AG09319 (cell line): ENCODE measurements around the gene NRSN1.

Source experiments
- DNase-seq: peaks from one replicate; pipeline ENCODE4 v3.0.0-alpha.2; 2010; ENCODE audit warnings: low read depth; ENCODE audit errors: extremely low read depth
- CTCF ChIP-seq: IDR thresholded peaks from 2 replicates; pipeline ENCODE4 v1.5.1; 2011; ENCODE audit warnings: low read depth, mild to moderate bottlenecking, inconsistent platforms, low read length, moderate library complexity

Gene NRSN1

GRCh38 chr6:24110417-24110816, 15.6 kb upstream of the NRSN1 start:
- no peak for DNase-seq

GRCh38 chr6:24113891-24114290, 12.1 kb upstream of the NRSN1 start:
- no peak for TF ChIP-seq CTCF
- DNase-seq: no peak

More at GRCh38 chr6:24110417-24110816, 15.6 kb upstream of the NRSN1 start:
- no peak for TF ChIP-seq CTCF

- DNase-seq: no peak
- no peak for TF ChIP-seq CTCF
Observed at GRCh38 chr6:24117021-24117420, 9.0 kb upstream of the NRSN1 start.

- no peak for DNase-seq
- TF ChIP-seq CTCF: no peak
Observed at GRCh38 chr6:24122139-24122538, 3.9 kb upstream of the NRSN1 start.

GRCh38 chr6:24126586-24127192, 674 bp downstream of the NRSN1 start:
- peak; percentile 11 for DNase-seq
- no peak for TF ChIP-seq CTCF

- no peak for TF ChIP-seq CTCF
Observed at GRCh38 chr6:24127316-24127715, 1.3 kb downstream of the NRSN1 start.

GRCh38 chr6:24131751-24132150, 5.7 kb downstream of the NRSN1 start:
- DNase-seq: no peak
- no peak for TF ChIP-seq CTCF

More at GRCh38 chr6:24127316-24127715, 1.3 kb downstream of the NRSN1 start:
- DNase-seq: no peak
